Measurements from ENCODE around the gene KIF16B.
A peak's percentile ranks its signal among the peaks of the same experiment; 100 is the strongest.
"Not testable (repeated sequence)": the region's sequence is repeated elsewhere in the genome, so short reads cannot be mapped to it uniquely, and the experiment has no call there.

Gene KIF16B, protein sequence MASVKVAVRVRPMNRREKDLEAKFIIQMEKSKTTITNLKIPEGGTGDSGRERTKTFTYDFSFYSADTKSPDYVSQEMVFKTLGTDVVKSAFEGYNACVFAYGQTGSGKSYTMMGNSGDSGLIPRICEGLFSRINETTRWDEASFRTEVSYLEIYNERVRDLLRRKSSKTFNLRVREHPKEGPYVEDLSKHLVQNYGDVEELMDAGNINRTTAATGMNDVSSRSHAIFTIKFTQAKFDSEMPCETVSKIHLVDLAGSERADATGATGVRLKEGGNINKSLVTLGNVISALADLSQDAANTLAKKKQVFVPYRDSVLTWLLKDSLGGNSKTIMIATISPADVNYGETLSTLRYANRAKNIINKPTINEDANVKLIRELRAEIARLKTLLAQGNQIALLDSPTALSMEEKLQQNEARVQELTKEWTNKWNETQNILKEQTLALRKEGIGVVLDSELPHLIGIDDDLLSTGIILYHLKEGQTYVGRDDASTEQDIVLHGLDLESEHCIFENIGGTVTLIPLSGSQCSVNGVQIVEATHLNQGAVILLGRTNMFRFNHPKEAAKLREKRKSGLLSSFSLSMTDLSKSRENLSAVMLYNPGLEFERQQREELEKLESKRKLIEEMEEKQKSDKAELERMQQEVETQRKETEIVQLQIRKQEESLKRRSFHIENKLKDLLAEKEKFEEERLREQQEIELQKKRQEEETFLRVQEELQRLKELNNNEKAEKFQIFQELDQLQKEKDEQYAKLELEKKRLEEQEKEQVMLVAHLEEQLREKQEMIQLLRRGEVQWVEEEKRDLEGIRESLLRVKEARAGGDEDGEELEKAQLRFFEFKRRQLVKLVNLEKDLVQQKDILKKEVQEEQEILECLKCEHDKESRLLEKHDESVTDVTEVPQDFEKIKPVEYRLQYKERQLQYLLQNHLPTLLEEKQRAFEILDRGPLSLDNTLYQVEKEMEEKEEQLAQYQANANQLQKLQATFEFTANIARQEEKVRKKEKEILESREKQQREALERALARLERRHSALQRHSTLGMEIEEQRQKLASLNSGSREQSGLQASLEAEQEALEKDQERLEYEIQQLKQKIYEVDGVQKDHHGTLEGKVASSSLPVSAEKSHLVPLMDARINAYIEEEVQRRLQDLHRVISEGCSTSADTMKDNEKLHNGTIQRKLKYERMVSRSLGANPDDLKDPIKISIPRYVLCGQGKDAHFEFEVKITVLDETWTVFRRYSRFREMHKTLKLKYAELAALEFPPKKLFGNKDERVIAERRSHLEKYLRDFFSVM (N-terminal part only)

DNA sequence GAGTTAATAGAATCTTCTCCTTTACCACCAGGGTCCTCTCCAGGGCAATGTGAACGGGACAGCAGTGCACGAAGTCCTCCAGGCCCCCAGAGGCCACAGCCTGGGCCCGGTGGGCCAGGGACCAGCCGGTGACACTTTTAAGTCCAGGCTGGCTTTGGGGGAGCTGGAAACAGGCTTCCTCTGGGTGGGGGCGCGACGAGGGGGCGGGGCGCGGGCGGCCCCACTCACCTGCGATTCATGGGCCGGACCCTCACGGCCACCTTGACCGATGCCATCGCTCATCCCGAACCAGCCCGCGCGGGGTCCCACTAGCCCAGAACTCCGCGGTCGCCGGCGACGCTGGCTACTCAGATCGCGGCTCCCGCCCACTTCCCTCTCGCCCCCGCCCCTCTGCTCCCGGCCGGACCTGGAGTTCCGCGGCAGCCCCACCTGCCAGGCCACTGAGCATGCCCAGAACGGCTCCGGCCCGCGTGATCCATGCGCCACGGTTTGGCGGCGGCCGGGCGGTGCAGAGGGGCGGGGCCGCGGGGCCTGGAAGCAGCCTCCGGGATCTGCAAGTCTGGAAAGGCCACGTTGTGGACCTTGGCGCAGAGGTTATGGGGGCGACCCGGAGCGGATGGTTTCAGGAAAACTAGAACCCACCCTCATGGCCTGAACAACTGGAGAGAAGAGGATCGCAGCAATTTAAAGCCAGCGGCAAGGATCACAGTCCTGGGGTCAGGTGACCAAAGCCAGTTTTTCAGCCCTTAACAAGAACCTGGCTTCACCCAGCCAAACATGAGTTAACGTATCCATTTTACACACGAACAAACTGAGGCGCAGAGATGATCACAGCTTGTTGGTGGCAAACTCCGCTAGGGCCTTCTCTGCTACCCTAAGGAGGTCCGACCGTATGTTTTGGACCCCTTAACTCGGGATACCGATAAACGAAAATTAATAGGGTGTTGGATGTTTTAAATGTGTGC is at the start of gene KIF16B:
TSS of gene KIF16B (minus strand) at position 448 of the 965 bp plus-strand sequence. CDS start at position 275, 173 bp downstream.
- peak; percentile 89 for DNase-seq

DNA sequence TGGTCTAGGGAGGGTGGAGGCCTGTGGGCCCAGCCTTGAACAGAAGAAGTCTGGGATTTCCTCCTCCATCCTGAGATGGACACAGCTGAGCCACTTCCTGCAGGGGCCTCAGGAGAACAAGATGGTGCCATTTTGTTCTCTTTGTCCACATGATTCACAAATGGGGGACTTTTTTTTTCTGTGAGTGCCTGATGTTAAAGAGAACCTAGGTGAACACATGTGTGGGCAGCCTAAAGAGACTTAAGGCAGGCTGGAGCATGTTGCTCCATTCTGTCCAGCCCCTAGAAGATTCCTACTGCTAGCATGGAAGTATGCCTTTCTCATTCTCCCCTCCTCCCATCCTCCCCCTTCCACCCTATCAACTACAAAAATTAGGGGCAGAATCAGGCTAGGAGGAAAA is 49.3 kb upstream of the KIF16B start:
- no peak for DNase-seq

DNA sequence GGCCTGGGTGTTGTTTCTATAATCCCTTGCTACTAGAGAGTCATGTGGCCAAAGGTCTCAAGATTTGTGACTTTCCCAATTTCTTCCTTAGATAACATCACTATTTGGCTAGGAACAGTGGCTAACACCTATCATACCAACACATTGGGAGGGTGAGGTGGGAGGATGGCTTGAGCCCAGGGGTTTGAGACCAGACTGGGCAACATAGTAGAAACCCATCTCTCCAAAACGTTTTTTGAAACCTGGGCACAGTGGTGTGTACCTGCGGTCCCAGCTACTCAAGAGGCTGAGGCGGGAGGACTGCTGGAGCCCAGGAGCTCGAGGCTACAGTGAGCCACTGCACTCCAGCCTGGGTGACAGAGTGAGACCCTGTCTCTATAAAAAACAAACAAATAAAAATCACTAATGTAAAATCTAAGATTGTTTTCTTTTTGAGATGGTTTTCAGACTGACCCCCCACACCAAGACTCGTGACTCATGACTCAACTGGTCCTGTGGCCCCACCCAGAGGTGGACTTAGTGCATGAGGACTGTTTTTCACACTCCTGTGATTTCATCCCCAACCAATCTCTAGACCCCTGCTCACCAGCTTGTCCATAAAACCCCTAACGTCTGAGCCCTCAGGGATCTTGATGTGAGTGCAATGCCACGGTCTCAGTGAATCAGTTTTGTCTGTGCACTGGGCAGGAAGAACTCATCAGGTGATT is 48.3 kb upstream of the KIF16B start:
- no peak for DNase-seq

DNA sequence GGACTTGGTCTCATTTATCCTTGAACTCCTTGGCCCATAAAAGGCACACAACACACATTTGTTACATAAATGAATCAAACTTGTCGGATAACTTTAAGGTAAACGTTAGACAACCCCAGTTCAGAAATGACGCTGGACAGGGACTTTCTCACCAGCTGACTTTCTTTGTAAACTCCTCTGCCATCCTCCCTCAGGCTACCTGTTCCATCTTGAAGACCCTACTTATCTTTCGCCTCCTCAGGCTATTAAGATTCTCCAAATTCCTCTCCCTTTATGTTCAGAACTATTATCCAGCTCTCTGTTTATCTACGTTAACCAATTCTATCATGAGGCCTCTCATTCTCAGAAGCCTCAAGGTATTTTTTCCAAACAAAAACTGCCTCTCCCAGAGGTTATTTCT is 47.7 kb upstream of the KIF16B start:
- no peak for DNase-seq

DNA sequence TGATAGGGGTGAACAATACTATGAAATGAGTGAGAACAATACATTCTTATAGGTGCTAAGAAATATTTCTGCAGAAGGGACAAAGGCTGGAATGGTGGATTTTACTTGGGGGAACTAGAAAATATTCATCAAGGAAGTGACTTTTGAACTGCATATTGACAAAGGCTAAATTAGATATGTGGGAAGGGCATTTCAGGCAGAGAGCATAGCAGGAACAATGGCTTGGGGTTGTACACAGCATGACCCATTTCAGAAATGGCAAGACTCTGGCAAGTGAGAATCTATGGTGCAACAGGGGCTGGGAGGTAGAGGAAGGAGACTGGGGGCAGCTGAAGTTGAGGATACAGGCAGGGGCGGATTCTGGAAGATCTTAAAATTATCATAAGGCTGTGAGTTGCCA is 46.7 kb upstream of the KIF16B start:
- no peak for DNase-seq

DNA sequence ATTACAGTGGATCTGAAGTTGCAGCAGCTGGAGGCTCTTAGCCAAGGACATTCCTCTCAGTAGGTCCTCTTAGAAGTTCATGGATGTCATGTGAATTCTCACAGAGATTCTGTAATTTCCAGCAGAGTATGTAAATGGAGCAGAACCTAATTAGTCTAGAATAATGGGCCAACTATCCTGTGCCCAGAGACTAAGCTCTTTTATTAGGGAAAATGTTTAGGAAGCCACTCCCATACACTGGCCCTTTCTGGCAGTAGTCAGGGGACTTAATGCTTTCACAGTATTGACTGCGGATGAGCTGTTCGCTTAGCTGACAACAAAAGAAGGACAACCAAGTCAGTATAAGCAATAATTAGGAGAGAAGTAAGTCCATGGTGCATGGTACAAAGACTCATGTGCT is 43.8 kb upstream of the KIF16B start:
- DNase-seq = no peak

DNA sequence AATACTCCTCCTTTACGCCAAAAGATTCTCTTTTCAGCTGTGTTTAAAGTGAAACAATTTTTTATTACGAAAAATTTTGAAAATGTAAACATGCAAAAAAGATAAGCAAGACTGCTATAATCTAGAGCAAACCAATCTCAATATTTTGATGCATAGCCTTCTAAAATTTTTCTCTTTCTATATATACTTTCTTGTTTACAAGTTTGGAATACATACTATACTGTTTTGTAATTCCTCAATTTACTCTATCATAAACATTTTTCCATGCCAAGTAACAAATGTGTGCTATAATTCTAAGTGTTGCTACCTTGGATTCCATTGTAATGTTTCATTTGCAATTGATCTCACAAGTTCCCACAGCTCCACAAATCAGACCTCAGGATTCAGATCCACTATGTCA is 43.1 kb upstream of the KIF16B start:
- DNase-seq = no peak

DNA sequence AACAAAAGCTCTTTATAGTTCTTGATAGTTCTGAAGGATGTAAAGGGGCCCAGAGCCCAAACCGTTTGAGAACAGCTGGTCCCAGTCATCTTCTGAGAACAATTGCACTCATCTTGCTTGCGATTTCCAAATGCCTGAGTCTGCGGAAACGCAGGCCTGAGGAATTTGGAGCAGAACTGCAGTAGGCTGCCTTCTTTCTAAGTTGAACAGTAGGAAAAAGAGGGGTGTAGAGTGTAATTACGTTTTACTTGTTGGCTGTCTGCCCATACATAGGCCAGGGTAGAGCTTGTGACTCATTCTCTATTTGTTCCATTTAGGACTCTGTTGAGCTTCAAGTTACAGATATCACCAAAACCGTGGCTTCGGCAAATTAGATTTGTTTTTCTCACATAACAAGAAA is 42.0 kb upstream of the KIF16B start:
- no peak for DNase-seq

DNA sequence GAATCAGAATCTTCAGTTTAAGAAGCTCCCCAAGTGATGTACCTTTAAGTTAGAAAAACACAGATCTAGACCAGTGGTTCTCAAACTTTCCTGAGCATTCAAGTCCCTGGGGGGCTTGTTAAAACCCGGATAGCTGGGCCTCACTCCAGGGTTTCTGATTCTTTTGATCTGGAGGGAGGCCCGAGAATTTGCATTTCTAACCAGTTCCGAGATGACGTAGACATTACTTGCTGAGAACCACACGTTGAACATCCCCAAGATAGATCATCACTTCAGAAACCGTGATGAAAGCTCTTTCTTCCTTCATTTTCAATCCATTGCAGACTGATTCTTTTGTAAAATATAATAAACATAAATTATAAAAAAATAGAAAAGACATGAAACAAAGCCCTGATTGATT is 40.7 kb upstream of the KIF16B start:
- DNase-seq = no peak

DNA sequence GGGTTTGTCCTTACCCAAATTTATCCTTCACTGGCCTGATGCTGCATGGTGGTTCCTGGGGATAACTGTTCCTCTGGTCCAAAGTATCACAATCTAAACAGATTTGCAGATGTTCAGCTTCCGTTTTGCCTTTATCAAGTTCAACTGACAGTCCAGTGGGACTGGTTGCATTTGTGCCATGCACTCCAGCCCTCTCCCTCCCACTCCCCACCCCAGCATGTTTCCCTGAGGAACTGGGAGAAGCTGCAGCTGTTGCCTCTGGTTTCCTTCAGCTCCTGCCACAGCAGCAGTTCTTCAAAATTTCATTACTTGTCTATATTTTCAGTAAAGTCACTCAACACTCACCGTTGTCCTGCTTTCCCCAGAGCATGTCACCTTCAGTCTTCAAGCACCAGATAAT is 39.5 kb upstream of the KIF16B start:
- DNase-seq = no peak

DNA sequence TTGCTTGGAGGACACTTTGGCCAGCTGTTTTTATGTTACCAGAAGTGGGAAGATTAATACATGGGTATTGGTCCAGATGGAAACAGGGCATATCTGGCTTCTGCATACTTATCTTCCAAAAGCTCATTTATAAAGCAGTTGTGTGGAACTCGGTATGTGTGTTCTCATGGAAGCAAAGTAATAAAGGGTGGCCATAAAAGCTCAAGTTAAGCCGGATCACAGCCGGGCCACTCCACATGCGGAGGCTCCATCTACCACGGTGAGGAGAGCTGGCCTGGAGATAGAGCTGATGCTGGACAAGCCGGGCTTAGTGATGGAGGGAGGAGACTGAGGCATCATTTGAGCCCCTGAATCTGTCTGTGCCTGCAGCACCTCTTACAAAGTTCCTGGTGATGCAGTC is 38.6 kb upstream of the KIF16B start:
- no peak for DNase-seq

DNA sequence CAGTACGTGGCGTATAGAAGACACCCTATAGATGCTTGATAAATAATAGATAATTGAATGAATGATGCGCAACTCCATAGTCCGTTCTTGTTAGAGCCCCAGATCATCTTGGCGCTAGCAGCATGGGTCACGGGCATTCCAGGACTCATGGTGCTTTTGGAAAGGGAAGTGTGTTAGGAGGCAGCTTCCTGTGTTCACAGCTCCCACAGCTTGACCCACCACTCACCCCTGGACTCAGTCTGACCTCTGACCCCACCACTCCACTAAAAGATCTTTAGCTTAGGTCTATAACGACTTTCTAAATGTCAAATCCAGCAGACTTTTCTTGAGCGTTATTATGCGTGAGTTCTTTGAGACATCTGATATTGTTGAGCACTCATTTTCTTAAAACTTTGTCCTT is 35.8 kb upstream of the KIF16B start:
- no peak for DNase-seq

DNA sequence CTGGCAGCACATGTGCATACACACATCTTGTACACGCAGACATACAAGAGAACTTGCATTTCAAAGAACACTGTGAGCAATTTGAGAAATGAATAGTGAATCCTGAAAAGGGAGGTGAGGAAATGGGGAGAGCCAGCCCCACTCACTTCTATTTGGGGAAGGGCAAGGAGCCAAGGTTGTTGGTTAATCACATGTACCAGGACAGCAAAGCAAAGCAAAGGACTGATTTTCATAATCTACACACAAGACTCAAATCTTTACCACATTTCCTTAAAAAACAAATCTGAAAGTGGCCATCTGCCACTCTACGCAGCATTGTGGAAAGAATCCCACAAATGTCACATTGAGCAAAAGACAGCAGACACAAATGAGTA is 35.0 kb upstream of the KIF16B start:
- DNase-seq = no peak

DNA sequence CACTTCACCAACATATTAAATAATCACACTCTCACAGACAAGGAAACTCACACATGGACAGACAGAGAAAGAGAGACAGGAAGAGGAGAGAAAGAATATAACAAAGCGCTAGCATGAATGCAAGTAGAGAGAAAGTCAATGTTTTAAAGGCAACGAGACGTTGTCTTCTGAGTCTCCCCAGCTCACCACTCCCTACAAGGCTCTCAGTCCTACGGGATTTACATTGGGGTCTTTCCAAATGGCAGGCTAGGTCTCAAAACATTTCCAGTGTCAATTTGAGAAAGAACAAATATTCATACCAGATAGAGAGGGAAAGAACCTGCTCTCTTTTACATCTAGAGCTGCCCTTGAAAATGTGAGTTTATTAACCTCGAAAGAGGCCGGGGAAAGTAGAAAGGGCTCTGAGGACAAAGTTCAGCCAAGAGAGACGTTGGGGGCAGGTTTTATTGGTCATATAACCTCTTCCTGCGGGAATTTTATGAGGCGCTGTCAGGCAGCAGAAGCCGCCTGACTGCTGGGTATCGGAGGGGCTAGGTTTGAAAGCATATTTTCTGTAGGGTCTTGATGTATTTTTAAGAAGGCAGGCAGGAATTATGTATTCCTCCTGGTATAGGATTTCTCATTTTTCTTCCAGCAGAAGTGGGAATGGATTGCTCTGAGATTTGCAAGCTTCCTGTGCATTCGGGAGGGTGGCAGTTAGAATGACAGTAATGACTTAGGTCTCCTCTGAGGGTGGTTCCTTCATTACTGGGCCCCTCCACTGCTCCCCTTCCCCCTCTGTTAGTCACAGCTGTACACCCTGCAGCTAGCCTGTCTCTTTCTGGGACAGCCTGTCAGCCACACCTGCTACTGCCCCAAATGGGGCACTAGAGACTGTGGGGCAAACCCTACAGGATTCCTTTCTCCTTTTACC is 34.4 kb upstream of the KIF16B start:
- DNase-seq = no peak

DNA sequence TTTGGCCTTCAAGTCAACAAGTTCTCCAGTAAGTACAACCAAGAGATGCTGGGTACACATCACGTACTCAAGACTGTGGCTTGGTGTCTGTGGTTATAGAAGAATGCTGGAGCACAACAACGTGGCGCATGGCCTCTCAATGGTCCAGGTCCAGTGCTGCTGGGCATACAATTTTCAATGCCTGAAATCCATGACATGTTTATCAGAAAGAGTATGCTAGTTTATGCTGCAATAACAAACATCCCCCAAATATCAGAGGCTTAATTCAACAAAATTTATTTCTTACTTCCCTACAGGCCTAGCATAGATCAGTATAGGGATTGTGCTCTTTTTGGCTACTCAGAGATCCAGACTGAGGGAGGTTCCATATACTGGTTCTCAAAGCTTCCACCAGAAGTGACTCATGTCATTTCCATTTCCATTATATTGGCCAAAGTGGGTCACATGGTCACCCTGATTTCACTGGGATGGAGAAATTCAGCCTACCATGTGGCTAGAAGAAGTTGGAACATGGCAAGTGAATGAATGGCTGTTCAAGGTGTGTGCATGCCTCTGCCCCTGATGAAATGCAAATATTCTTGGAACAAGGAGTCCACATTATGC is 33.3 kb upstream of the KIF16B start:
- no peak for DNase-seq

DNA sequence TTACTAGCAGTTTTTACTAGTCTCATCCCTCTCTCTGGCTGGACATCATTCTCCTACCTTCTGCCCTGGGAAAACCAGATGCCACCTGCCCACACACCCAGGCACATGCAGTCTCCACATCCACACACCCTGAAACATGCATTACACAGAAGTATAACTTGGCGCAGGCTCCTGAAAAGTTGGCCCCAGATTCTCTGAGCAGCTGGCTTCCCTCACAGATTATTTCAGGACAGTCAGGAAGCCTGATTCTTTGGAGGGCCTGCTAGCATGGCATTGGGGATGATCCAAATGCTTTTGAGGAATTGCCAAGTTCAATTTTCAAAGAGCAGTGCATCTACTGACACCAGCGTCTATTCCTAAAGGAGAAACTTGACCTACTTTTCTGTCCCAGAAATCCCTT is 27.8 kb upstream of the KIF16B start:
- no peak for DNase-seq

DNA sequence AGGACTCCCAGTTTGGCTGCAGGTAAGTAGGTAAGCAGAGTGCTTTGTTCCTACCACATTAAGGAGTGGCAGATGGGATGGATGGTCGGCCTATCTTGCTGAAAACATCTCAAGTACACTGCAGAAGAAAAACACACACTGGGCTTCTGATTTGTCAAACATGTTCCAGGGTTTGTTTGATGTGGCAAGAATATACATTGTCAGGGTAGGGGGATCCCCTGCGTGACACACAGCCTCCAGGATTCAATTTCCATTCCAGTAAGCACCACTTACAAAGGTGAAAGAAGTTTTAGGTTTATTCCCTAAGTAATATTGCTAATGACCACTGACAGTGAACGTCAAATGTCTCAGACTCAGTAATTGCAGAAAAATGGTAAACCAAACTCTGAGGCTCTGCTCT is 26.0 kb upstream of the KIF16B start:
- DNase-seq = no peak

DNA sequence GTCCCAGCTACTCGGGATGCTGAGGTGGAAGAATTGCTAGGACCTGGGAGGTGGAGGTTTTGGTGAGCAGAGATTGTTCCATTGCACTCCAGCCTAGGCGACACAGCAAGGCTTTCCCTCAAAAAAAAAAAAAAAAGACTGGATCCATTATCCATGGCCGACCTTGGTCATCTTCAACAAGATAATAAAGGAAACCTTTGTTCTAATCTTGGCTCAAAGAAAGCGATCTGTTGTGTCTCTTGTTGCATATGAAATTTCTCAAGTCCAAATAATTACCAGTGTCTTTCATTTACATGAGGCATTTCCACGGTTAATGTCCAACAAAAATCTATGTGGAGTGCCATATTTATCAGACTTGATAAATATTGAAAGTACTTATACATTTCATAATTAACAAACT is 23.7 kb upstream of the KIF16B start:
- no peak for DNase-seq

DNA sequence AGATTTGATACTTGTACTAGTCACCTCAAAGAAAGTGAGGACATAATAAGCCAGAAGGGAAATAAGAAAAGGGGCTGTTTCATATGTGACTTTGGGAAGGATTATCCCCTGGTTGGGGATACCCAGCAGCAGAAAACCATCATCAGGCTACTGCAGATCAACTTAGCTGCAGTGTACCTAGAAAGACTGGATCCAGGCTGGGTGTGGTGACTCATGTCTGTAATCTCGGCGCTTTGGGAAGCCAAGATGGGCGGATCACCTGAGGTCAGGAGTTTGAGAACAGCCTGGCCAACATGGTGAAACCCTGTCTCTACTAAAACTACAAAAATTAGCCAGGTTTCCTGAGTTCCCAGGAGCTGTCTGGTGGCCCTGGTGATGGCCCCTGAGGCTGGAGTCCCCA is 23.2 kb upstream of the KIF16B start:
- not testable (repeated sequence) for DNase-seq

DNA sequence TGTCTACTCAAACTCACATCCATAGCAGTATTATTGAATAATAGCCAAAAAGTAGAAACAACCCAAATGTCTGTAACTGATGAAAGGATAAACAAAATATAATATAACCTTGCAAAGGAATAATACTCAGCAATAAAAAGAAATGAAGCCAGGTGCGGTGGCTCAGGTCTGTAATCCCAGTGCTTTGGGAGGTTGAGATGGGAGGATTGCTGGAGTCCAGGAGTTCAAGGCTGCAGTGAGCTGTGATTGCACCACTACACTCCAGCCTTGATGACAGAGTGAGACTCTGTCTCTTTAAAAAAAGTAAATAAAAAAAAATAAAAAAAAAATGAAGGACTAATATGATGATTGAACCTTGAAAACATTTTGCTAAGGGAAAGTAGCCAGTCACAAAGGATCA is 22.1 kb upstream of the KIF16B start:
- DNase-seq = no peak
